HG03139 (cell line): ENCODE results near the gene CCDC171.
A peak's percentile ranks its signal among the peaks of the same experiment; 100 is the strongest.
"Not testable (repeated sequence)": the region's sequence is repeated elsewhere in the genome, so short reads cannot be mapped to it uniquely, and the experiment has no call there.

Experiments
- ATAC-seq: cut with Tn5 transposase; IDR thresholded peaks from one replicate; pipeline ENCODE4 v1.9.1; 2021; ENCODE audit not compliant: unreplicated experiment

Gene CCDC171

DNA sequence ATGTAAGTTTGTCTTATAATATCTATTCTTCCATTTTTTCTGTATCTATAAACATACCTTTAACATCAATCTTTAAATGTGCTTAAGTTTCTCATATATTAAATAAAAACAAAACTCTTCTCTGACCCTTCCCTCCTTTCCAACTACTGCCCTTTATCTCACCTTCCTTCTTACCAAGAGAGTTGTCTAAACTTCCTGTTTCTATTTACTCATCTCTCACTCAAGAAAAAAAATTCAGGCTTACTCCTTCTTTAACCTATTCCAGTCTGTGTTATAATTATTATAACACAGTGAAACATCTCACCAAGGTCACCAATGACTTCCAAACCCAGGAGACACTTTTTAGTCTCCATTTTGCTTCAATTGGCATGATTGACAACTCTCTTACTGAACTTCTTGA is 140.9 kb downstream of the CCDC171 start:
- no peak for ATAC-seq

DNA sequence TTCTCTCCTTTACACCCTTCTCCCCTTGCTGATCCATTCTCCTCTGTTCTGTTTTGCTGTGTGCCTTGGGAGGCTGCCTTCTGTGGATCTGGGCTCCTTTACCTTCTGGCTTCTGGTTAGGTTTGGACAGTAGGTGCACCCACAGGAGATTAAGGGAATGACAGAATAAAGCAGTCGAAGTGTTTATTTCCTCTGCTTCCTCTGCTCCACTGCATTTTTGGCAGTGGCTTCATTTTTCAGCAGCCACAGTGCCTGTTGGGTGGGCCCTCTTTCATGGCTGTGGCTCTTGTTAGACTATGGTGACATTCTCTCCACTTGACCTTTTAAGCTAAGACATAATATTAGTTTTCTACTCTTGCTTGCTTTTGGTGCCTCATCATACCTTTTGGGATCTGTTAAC is 144.1 kb downstream of the CCDC171 start:
- no peak for ATAC-seq

GRCh38 chr9:15697446-15697851 is 144.6 kb downstream of the CCDC171 start:
- ATAC-seq = no peak

GRCh38 chr9:15699876-15700559 is 147.2 kb downstream of the CCDC171 start:
- not testable (repeated sequence) for ATAC-seq

DNA sequence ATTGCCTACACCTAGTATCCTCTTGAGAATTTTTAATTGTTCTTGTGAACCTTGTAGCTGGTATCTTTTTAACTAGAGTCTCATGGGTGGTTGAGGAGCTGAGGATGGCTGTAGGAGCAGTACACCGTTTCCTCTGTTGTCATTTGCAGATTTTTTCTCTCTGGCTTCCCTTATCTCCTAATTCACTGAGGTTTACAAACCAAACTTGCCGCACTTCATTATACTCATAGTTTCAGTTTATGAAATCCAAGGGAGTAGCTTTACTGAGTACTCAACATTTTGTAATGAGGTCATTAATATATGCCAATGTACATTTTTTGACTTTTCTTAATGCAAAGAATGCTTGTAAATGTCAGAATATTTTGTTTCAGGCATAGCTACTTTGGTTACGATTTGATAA is 154.2 kb downstream of the CCDC171 start:
- no peak for ATAC-seq

DNA sequence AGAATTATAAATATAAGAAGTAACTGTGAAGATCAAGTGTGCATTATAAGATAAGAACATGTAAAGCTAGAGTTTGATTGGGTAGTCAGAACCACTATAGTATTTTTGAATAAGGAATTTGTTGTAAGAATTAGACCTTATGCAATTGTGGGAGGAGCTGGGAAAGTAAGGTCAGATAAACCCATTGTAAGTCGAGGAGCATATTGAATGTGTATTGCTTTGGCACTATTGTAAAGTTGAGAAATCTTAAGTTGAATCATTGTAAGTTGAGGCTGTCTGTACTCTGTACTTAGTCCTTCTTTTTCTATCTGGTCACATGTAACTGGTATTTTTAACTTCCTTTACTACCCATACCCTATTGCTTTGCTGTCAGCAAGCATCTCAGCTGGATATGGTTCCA is 158.7 kb downstream of the CCDC171 start:
- ATAC-seq = no peak

- ATAC-seq = no peak
These were observed 159.1 kb downstream of the CCDC171 start for GRCh38 chr9:15711931-15712330.

DNA sequence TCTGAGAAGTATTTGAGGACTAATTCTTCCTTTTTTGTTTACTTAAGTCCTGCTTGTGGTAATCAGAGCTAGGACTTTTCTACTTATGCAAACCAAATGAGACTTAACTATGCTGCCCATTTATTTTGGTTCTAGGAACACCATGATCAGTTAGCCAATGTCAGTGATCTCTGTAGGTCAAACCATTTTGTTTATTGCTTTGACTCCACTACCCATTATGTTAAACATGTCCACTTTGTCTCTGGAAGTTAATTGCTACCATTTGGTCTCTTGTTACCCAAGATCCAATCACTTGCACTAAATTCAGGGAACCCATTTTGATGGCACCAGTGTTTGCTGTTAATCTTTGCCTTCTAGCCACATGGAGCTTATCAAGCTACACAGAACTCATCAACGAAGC is 161.9 kb downstream of the CCDC171 start:
- ATAC-seq = no peak

GRCh38 chr9:15717290-15717967 is 164.6 kb downstream of the CCDC171 start:
- ATAC-seq = no peak

- ATAC-seq = no peak
These were observed 165.6 kb downstream of the CCDC171 start for GRCh38 chr9:15718423-15718822.

DNA sequence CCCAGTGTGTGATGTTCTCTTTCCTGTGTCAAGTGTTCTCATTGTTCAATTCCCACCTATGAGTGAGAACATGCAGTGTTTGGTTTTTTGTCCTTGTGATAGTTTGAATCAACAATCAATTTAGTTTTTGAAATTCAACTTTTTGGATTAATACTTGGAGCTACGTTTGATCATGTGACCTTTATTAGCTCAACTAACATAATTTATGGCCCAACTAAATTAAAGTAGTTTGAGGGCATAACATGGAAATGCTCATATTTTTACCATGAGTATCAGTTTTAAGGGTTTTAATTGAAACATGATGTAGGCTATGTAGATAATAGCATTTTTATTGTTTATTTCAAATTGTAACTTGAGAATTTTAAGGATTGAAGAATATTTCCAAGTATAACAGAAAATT is 168.0 kb downstream of the CCDC171 start:
- ATAC-seq = no peak

GRCh38 chr9:15722888-15723287 is 170.0 kb downstream of the CCDC171 start:
- no peak for ATAC-seq

DNA sequence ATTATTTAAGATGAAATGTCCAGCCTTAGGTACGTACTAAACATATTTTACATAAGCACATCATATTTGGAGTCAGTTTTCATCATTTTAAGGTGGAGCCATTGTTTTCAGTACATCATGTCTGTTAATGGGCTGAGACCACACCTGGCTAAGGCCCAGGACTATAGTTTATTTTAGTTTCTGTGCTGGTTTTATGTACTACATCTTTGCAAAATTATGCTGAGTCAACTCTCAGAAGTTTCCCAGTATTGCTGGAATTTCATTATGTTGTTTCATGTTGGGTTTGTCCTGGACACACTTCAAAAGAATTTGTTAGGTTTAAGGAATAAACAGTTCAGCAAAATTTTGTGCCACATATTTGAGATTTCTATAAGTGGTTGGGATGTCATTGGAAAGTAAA is 171.2 kb downstream of the CCDC171 start:
- ATAC-seq = no peak

DNA sequence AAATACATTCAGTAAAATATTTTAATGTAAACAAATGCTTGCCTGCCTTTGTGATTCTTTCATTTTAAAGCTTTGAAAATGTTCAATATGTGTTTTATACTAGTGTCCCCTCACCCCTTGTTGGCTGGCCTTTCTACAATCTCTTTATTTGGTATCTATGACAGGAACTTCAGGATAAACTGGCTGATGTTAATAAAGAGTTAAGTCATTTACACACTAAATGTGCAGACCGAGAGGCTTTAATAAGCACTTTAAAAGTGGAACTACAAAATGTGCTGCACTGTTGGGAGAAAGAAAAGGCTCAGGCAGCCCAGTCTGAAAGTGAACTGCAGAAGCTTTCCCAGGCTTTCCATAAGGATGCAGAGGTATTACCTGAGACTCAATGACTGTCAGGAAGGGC is 171.8 kb downstream of the CCDC171 start:
- no peak for ATAC-seq

- no peak for ATAC-seq
These were observed 173.1 kb downstream of the CCDC171 start for GRCh38 chr9:15725953-15726352.

DNA sequence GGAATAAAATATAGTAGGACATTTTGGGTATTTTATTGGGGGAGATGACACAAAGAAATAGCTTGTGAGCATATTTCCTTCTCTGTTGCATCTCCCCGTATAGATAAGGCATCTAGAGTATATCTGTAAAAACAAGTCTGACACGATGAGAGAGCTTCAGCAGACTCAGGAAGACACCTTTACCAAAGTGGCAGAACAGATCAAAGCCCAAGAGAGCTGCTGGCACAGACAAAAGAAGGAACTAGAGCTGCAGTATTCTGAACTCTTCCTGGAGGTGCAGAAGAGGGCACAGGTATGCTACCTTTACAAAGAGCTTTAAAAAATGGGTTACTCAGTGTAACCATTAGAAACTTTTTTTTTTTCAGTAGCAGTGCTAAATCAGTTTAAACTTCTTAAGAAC is 176.7 kb downstream of the CCDC171 start:
- ATAC-seq = no peak

- ATAC-seq = no peak
These were observed 182.4 kb downstream of the CCDC171 start for GRCh38 chr9:15735083-15735857.

DNA sequence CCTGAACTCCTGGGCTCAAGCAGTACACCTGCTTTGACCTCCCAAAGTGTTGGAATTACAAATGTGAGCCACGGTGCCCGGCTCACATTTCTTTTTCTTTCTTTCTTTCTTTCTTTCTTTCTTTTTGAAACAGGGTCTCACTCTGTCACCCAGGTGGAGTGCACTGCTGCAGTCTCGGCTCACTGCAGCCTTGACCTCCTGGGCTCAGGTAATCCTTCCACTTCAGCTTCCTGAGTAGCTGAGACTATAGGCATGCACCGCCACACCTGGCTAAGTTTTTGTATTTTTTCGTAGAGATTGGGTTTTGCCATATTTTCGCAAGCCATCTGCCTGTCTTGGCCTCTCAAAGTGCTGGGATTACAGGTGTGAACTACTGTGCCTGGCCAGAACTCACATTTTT is 183.7 kb downstream of the CCDC171 start:
- ATAC-seq = no peak

DNA sequence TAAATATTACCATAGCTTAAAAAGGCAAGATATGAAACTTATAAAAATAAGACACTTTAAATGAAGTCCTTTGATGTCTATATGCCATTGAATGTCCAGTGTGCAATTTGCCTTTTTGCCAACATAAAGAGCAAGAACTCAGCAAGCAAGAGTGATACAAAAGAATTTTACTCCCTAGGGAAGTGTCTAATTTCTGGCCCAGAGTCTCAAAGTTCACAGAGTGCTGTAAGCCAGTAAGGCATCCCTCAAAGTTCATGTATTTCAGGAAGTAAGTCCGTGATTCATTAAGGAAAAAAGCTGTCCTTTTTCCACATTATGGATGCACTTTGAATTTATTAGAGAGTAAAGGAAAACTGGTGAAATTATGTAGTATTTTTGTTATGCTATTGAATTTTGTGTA is 185.2 kb downstream of the CCDC171 start:
- ATAC-seq = no peak

- no peak for ATAC-seq
These were observed 188.2 kb downstream of the CCDC171 start for GRCh38 chr9:15741015-15741414.

DNA sequence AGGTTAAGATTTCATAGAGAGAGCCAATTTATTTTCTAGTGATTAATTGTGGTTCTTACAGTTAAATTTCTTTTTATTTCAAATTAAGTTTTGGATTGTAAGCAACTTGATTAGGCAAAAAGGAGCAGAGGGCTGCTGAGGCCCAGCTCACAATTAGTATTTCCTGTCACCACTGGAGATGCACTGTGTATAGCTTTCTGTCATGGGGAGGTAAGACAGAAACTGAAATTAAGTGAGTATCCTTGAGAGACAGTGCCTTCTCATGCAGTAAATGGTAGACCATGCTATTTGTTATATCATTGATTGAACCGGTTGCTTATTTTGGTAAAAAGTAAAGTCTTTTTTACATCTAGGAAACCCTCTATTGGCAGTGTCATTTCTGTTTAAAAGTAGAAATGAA is 190.7 kb downstream of the CCDC171 start:
- peak; percentile 92 for ATAC-seq

DNA sequence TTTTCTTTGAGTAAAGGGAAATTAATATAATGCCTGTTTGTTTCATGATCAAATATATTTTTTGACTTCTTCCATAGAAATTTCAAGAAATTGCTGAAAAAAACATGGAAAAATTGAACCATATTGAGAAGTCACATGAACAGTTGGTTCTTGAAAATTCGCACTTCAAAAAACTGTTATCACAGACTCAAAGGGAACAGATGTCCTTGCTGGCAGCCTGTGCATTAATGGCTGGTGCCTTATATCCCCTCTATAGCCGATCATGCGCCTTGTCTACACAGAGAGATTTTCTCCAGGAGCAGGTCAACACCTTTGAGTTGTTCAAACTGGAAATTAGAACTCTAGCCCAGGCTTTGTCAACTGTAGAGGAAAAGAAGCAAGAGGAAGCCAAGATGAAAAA is 191.4 kb downstream of the CCDC171 start:
- ATAC-seq = no peak
